Ovary (tissue), 3 donors: Measurements from ENCODE around the gene MICA.

Experiments used
- CTCF ChIP-seq, 3 donors: fragments of 450-650 bp in 2 of 3; fragments of 200-600 bp in 1 of 3; IDR thresholded peaks; one replicate each; pipeline versions ENCODE4 v1.5.1 to v1.8.0; 2016 to 2022; ENCODE audit warnings: antibody characterized with exemption in 3 of 3, mild to moderate bottlenecking in 1 of 3
- POLR2A ChIP-seq: fragments of 450-650 bp; IDR thresholded peaks from one replicate; pipeline ENCODE4 v1.6.1; 2017; ENCODE audit warnings: antibody characterized with exemption, mild to moderate bottlenecking, moderate library complexity
- donor health status: DM: no; HTN: no; CAD: no.

DNA sequence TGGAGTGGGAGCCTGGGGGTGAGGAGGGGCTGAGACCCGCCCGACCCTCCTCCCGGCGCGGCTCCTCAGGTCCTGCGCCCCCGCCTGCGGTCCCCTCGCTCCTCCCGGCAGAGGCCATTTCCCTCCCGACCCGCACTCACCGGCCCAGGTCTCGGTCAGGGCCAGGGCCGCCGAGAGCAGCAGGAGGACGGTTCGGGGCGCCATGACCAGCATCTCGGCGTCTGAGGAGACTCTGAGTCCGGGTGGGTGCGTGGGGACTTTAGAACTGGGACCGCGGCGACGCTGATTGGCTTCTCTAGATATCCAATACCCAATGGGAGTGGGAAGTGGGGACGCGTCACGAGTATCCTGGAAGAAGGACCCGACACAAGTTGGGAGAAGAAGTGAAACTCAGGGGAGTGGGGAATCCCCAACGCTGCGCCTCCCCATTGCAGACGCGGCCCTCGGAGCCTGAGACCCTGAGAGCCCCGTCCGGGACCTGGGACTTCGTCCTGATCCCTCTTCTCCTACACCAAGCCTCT is 46.4 kb upstream of the MICA start, which contains the start of gene HLA-B:
- TF ChIP-seq CTCF (IDR thresholded peaks at IDR 0.05) (no peak), POLR2A (peak; percentile 88)
